Effector memory CD8-positive, alpha-beta T cell (primary cell): Measurements from ENCODE around the gene DNAI7.

Experiments
- ATAC-seq: fragments of 150-1000 bp; cut with Tn5 transposase; replicated peaks from 2 replicates; pipeline ENCODE4 v1.10.0; 2021; ENCODE audit warnings: mild to moderate bottlenecking, moderate library complexity
- DNase-seq, 3 experiments: peaks; one replicate each; pipeline ENCODE4 v3.0.0; 2021
- H3K27ac Mint-ChIP-seq, 2 donors: one replicate each; pipeline ENCODE4 v1.8.0; 2022; ENCODE audit warnings: mild to moderate bottlenecking in 2 of 2, mixed read lengths in 2 of 2, moderate library complexity in 2 of 2
- H3K27me3 Mint-ChIP-seq, 2 donors: one replicate each; pipeline ENCODE4 v1.8.0; 2022; ENCODE audit warnings: mixed read lengths in 2 of 2
- H3K36me3 Mint-ChIP-seq: one replicate; pipeline ENCODE4 v1.8.0; 2022; ENCODE audit warnings: mild to moderate bottlenecking, moderate library complexity, mixed read lengths; ENCODE audit not compliant: insufficient read depth
- H3K4me1 Mint-ChIP-seq, 2 donors: one replicate each; pipeline ENCODE4 v1.8.0; 2022; ENCODE audit warnings: low read depth in 2 of 2, mixed read lengths in 2 of 2
- H3K4me3 Mint-ChIP-seq, 2 donors: one replicate each; pipeline ENCODE4 v1.8.0; 2022; ENCODE audit warnings: mild to moderate bottlenecking in 2 of 2, mixed read lengths in 2 of 2, moderate library complexity in 2 of 2
- H3K9me3 Mint-ChIP-seq, 2 donors: one replicate each; pipeline ENCODE4 v1.8.0; 2022; ENCODE audit warnings: mixed read lengths in 2 of 2

The DNAI7 gene

DNA sequence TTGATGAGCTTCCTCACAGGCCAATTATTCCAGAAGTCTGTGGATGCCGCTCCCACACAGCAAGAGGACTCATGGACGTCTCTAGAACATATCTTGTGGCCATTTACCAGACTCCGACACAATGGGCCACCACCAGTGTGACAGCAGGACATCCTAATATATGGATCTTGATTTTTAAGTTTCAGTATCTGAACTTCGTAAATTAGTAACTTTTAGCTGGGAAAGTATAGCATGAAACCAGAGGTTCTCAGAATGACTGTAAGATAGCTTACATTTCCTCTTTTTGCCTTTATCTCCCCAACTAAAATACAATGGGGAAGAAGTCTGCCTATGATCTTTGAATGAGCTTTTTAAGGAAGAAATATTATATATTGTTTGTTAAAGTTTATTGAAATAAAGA, 87.0 kb downstream of the DNAI7 start:
- Mint-ChIP-seq H3K36me3 (peaks cover 38% of the 10 kb centered on the region), H3K9me3 (peaks cover 0 to 2% of the 10 kb centered on the region in 2 donors), H3K4me3 (no peak overlapping the region), H3K4me1 (no peaks in the 10 kb centered on the region), H3K27me3 (no peaks in the 10 kb centered on the region), H3K27ac (peak overlapping the region in 1 of 2 donors; percentile 41)
- DNase-seq (no peak), ATAC-seq (no peak)

DNA sequence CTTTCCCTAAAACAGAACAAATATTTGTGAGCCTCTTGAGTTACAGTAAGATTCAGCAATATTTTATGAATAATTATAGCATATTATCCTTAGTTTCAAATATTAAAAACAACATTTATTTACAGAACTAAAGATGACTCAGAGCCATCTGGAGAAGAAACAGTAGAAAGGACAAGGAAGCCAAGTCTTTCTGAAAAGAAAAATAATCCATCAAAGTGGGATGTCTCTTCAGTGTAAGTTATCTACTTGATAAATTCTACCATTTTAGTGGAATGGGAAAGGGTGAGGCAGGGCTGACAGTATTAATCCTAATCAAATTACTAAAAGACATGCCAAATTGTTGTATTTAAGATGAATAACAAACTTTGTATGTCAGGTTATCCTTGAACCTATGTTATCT, 88.1 kb downstream of the DNAI7 start:
- ATAC-seq = no peak
- Mint-ChIP-seq H3K4me1 (no peaks in the 10 kb centered on the region), H3K27me3 (no peaks in the 10 kb centered on the region), H3K4me3 (no peak overlapping the region), H3K36me3 (peaks cover 49% of the 10 kb centered on the region), H3K27ac (no peak overlapping the region), H3K9me3 (peaks cover 0 to 2% of the 10 kb centered on the region in 2 donors)
- no peak for DNase-seq

DNA sequence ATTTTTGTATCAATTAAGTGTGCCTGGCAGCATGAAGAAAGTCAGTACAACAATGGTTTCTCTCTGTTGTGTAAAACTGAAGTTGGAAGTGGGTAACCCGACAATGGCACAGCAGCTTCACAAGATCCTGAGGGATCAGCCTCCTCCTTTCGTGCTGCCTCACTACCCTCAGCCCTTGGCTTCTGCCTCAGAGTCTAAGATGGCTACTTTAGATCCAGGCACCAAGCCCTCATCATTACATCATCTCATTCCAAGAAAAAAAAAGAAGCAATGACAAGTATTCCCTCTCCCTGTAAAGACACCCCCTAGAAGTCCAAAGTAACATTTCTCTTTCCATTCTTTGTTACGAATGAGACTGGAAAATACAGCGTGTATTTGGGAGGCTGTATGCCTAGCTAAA, 92.6 kb downstream of the DNAI7 start:
- H3K27ac Mint-ChIP-seq = no peak overlapping the region
- H3K36me3 Mint-ChIP-seq = peaks cover 42% of the 10 kb centered on the region
- no peak for DNase-seq
- ATAC-seq = no peak
- H3K4me3 Mint-ChIP-seq = no peak overlapping the region
- H3K4me1 Mint-ChIP-seq = peaks cover 0 to 2% of the 10 kb centered on the region in 2 donors
- H3K27me3 Mint-ChIP-seq = no peaks in the 10 kb centered on the region
- no peaks in the 10 kb centered on the region for H3K9me3 Mint-ChIP-seq

DNA sequence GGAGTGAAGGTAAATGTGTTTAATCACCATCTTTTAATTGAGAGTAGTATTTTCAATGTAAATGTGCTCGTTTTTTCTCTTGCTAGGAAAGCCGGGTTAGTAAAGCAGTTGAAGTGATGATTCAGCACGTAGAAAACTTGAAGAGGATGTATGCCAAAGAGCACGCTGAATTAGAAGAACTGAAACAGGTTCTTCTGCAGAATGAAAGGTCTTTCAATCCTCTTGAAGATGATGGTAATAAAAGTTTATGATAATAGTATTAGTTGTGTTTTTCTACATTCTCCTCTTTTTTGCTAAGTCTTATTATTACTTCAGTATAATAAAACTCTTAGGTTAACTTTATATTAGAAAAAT, 93.9 kb downstream of the DNAI7 start:
- no peaks in the 10 kb centered on the region for H3K27me3 Mint-ChIP-seq
- ATAC-seq (no peak), DNase-seq (no peak)
- H3K27ac Mint-ChIP-seq = no peak overlapping the region
- peaks cover 46% of the 10 kb centered on the region for H3K36me3 Mint-ChIP-seq
- H3K9me3 Mint-ChIP-seq = no peaks in the 10 kb centered on the region
- peaks cover 0 to 2% of the 10 kb centered on the region in 2 donors for H3K4me1 Mint-ChIP-seq
- no peak overlapping the region for H3K4me3 Mint-ChIP-seq

DNA sequence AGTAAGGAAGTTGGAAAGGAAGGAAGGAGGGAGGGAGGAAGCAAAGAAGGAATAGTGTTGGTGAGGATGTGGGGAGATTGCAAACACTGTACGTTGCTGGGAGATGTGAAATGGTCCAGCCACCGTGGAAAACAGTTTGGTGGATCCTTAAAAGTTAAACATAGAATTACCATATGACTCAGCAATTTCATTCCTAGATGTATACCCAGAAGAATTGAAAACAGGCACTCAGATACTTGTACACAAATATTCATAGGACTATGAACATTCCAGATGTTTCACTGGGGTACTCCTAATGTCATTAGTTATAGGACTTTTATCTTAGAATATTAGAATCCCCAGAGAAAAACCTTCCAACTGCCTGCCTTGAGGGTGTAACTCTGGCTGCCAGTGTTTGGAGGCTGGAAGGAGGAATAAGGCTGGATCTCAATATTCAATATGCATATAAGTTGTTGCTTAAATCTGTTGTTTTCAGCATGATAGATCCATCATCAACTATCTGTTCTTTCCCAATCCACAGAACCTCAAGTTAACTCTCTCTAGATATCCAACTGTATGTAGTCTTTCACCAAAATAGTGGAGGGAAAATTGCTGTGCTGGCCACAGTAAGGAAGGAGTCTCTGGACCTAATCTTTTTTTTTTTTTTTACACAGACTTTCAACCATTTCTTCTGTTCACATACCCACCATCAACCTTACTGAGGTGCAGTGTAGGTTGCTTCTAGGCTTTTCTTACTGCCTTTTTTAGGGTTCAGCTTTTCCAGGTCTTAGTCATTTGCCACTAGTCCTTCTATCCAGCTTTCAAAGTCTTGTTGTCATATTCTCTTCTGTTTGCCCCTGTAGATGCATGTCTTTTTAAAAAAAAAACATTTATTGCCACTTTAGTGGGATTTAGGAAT, 94.5 kb downstream of the DNAI7 start:
- no peak overlapping the region for H3K27ac Mint-ChIP-seq
- peaks cover 49% of the 10 kb centered on the region for H3K36me3 Mint-ChIP-seq
- H3K27me3 Mint-ChIP-seq = no peaks in the 10 kb centered on the region
- ATAC-seq (no peak), DNase-seq (no peak)
- peaks cover 0 to 2% of the 10 kb centered on the region in 2 donors for H3K4me1 Mint-ChIP-seq
- no peaks in the 10 kb centered on the region for H3K9me3 Mint-ChIP-seq
- no peak overlapping the region for H3K4me3 Mint-ChIP-seq

DNA sequence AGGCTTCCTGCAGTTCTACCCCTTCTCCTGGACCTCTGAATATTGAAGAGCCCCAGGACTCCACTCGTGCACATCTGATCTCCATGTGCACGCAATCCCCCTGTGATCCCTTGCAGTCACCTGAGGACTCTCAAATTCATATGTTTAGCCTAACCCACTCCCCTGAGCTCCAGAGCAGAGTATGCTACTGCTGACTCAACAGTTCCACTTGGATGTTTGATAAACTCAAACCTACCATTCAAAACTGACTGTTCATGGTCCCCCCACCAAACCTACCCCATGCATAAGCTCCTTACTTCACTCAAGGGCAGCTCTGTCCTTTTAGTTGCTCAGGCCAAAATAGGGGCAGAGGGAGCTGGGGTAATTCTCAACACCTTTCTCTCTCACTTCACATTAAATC, 96.0 kb downstream of the DNAI7 start:
- Mint-ChIP-seq H3K36me3 (peaks cover 40% of the 10 kb centered on the region), H3K4me1 (peaks cover 0 to 2% of the 10 kb centered on the region in 2 donors), H3K27me3 (no peaks in the 10 kb centered on the region), H3K9me3 (no peaks in the 10 kb centered on the region), H3K4me3 (no peak overlapping the region), H3K27ac (no peak overlapping the region)
- no peak for ATAC-seq
- no peak for DNase-seq

DNA sequence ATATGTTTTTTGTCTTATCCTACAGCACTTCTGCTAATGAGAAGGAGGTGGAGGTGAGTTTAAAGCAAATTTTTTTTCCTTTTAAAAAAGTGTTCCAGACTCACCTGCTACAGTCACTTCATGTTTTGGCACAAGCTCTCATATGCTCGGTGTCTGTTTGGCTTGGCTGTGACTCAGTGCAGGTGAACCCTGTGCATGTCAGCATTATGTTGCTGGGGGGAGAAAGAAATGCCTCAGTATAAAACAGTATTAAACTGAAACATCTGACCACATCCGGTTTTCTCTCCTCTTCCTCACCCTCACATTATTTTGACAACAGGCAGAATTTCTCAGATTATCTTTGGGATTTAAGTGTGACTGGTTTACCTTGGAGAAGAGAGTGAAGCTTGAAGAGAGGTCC, 105.2 kb downstream of the DNAI7 start:
- peak overlapping the region in 1 of 2 donors; percentile 43 for H3K4me3 Mint-ChIP-seq
- ATAC-seq = peak; percentile 54
- no peaks in the 10 kb centered on the region for H3K27me3 Mint-ChIP-seq
- H3K36me3 Mint-ChIP-seq = peaks cover 33% of the 10 kb centered on the region
- peak overlapping the region; percentile 83 to 85 for H3K27ac Mint-ChIP-seq
- peaks cover 11 to 23% of the 10 kb centered on the region in 2 donors for H3K4me1 Mint-ChIP-seq
- no peaks in the 10 kb centered on the region for H3K9me3 Mint-ChIP-seq
- DNase-seq = no peak

DNA sequence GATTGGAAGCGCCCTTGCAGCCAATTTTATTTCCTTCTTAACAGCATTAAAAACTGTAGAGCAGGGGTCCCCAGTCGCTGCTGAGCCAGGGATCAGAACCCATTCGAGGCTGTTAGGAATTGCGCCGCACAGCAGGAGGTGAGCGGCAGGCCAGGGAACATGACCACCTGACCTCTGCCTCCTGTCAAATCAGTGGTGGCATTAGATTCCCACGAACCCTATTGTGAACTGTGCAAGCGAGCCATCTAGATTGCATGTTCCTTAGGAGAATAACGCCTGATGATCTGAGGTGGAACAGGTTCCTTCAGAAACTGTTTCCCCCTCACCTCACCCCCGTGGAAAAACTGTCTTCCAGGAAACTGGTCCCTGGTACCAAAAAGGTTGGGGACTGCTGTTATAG, 107.4 kb downstream of the DNAI7 start:
- no peak overlapping the region for H3K4me3 Mint-ChIP-seq
- H3K9me3 Mint-ChIP-seq = no peaks in the 10 kb centered on the region
- no peaks in the 10 kb centered on the region for H3K27me3 Mint-ChIP-seq
- ATAC-seq (no peak), DNase-seq (no peak)
- peaks cover 45% of the 10 kb centered on the region for H3K36me3 Mint-ChIP-seq
- H3K27ac Mint-ChIP-seq = peak overlapping the region; percentile 36 to 41
- peaks cover 11 to 17% of the 10 kb centered on the region in 2 donors for H3K4me1 Mint-ChIP-seq

DNA sequence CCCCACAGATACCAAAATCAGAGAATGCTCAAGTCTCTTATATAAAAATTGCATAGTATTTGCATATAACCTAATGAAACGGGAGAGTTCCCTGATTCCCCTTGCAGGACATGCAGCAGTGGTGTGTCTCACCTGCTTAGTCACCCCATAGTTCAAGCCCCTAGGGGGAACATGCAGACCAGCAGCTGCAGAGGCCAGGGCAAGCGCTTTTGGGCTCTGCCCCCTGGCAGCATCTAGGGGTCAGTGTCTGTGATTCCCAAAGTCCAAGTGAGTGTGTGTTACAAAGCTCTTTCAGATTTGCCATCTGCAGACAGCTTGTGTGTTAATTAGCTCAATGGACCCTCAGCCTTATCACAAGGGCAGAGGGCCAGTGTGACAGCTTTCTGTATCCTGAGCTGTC, 110.1 kb downstream of the DNAI7 start:
- no peak overlapping the region for H3K4me3 Mint-ChIP-seq
- H3K4me1 Mint-ChIP-seq = peaks cover 6 to 12% of the 10 kb centered on the region in 2 donors
- H3K27me3 Mint-ChIP-seq = no peaks in the 10 kb centered on the region
- DNase-seq (no peak), ATAC-seq (no peak)
- H3K27ac Mint-ChIP-seq = peak overlapping the region in 1 of 2 donors; percentile 13
- peaks cover 40% of the 10 kb centered on the region for H3K36me3 Mint-ChIP-seq
- H3K9me3 Mint-ChIP-seq = no peaks in the 10 kb centered on the region

DNA sequence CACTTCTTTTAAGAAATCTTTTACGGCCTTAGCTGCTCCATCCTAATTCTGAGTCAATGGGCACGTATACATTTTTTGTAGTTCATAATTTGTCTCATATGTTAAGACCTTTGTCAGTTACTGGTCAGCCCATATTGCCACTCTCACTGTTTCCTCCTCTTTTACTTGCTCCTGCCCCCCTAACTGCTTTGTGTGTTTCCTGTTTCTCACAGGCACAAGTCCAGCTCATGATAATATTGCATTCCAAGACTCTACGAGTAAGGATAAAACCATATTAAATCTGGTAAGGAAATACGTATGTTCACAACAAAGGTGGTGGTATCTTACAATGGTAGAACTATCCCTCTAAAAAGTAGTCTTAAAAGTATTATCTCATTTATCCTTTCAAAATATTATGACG, 111.7 kb downstream of the DNAI7 start:
- Mint-ChIP-seq H3K4me3 (no peak overlapping the region), H3K27ac (no peak overlapping the region), H3K36me3 (peaks cover 39% of the 10 kb centered on the region), H3K4me1 (peaks cover 5 to 9% of the 10 kb centered on the region in 2 donors), H3K9me3 (no peaks in the 10 kb centered on the region), H3K27me3 (no peaks in the 10 kb centered on the region)
- no peak for DNase-seq
- no peak for ATAC-seq

DNA sequence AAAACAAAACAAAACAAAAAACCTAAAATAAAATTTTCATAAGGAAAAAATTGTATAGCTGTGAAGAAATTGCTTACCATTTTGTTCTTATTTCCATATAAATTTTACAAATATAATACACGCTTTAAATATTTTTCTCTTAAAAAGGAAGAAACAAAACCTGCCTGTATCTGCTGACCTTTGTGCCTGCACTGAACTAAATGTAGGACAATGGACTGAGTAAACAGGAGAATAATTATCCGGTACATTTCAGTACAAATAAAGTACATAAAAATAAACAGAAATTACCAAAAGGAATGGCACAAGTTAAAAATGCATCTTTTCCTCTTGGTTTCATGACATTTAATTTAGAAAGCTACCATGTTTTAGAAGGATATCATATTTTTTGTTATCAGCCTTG, 112.3 kb downstream of the DNAI7 start:
- no peak overlapping the region for H3K4me3 Mint-ChIP-seq
- no peak overlapping the region for H3K27ac Mint-ChIP-seq
- no peak for ATAC-seq

DNA sequence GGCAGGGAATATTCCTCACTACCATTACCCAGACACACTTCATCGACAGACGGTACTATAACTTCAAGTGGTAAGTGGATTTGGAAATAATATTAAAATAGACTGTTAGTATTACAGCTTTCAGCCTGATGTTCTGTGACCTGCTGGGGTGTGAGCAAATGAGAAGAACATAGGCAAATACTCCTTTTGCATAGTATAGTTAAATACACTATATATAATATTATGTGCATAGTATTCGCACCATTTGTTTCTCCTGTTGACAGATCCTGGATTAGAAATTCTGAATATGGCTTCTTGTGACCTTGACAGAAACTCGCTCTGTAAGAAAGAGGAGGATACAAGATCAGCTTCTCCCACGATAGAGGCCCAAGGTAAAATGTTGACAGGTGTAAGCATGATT, 115.6 kb downstream of the DNAI7 start:
- Mint-ChIP-seq H3K27me3 (no peaks in the 10 kb centered on the region), H3K27ac (no peak overlapping the region), H3K36me3 (peaks cover 42% of the 10 kb centered on the region), H3K4me1 (peaks cover 0 to 6% of the 10 kb centered on the region in 2 donors), H3K4me3 (no peak overlapping the region), H3K9me3 (no peaks in the 10 kb centered on the region)
- no peak for DNase-seq
- no peak for ATAC-seq

More for the DNA sequence above, 112.3 kb downstream of the DNAI7 start:
- H3K4me1 Mint-ChIP-seq = peaks cover 3 to 4% of the 10 kb centered on the region in 2 donors
- H3K36me3 Mint-ChIP-seq = peaks cover 39% of the 10 kb centered on the region
- no peaks in the 10 kb centered on the region for H3K27me3 Mint-ChIP-seq
- no peaks in the 10 kb centered on the region for H3K9me3 Mint-ChIP-seq
- DNase-seq = no peak

DNA sequence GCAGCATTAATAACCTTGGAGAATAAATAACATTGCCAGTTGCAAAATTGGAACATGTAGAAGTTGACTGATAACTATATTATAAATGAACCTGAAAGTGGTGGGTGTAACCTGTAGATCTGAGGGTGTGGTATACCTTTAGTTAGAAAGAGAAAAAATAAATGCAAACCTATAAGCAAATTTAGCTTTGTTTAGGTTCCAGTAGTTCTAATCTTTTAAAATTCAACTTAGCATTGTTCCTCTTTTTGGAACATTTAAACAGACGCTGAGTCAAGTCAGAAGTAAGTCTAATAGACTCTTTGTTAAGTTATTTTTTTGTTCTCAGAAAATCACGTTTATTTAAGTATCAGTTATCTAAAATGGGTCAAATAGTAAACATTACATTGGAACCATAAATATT, 120.0 kb downstream of the DNAI7 start:
- Mint-ChIP-seq H3K4me3 (no peak overlapping the region), H3K27ac (peak overlapping the region in 1 of 2 donors; percentile 25), H3K36me3 (peaks cover 41% of the 10 kb centered on the region), H3K4me1 (peaks cover 5 to 12% of the 10 kb centered on the region in 2 donors), H3K9me3 (no peaks in the 10 kb centered on the region), H3K27me3 (no peaks in the 10 kb centered on the region)
- no peak for ATAC-seq
- no peak for DNase-seq

DNA sequence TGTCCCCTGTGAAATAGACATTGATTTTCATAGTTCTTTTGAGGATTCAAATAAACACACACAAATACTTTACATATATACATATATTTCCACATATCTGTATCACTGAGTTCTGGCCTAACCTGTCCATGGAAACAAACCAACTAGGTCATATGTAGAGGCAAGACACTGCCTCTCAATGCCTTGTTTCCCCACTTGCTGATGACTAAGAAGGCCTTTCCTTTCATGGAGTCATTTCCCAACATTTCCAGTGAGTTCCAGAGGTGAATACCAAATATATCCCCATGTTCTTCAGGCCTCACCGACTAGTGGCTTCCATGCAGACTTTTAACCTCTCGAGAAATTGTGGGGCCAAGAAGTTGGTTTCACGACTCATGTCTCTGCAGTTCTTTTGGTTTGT, 120.8 kb downstream of the DNAI7 start:
- H3K4me3 Mint-ChIP-seq = no peak overlapping the region
- no peak for ATAC-seq
- peaks cover 47% of the 10 kb centered on the region for H3K36me3 Mint-ChIP-seq
- H3K27me3 Mint-ChIP-seq = no peaks in the 10 kb centered on the region
- H3K9me3 Mint-ChIP-seq = no peaks in the 10 kb centered on the region
- H3K27ac Mint-ChIP-seq = no peak overlapping the region
- H3K4me1 Mint-ChIP-seq = peaks cover 5 to 17% of the 10 kb centered on the region in 2 donors
- no peak for DNase-seq
